HEK293 (cell line): ENCODE data around the gene GREB1L.

ENCODE experiments used
- CTCF ChIA-PET: fragments of 350-600 bp; formaldehyde crosslinking; extraction: SDS; loops from one replicate; lab custom pipeline; 2021; ENCODE audit warnings: antibody characterized with exemption; lab: Yijun Ruan, JAX
- POLR2A ChIA-PET: fragments of 300-600 bp; formaldehyde crosslinking; extraction: SDS; loops from one replicate; lab custom pipeline; 2020; ENCODE audit warnings: antibody characterized with exemption, inconsistent platforms; lab: Yijun Ruan, JAX
- H3K27ac ChIP-seq: fragments of 200-500 bp; sonication (Bioruptor generic); 2 replicates; pipeline ENCODE4 v1.5.1; 2014; ENCODE audit warnings: low read depth, low read length, control low read depth, inconsistent platforms; ENCODE audit errors: extremely low read depth
- H3K36me3 ChIP-seq, 2 experiments: fragments of 200-500 bp in 1 of 2; sonication (Bioruptor generic) in 1 of 2; 1 replicate in 1 of 2; 2 replicates in 1 of 2; pipeline ENCODE4 v1.5.1; 2014 to 2017; ENCODE audit warnings: inconsistent platforms in 2 of 2, low read length in 2 of 2; ENCODE audit not compliant: control insufficient read depth in 2 of 2, insufficient read depth in 1 of 2
- H3K4me1 ChIP-seq: fragments of 200-500 bp; sonication (Bioruptor generic); 2 replicates; pipeline ENCODE4 v1.5.1; 2014; ENCODE audit warnings: mild to moderate bottlenecking, low read length, inconsistent platforms; ENCODE audit not compliant: control insufficient read depth, insufficient read depth
- H3K4me3 ChIP-seq: 2 replicates; pipeline ENCODE4 v1.5.1; 2011; ENCODE audit warnings: low read depth, mild to moderate bottlenecking, control low read depth, low read length, moderate library complexity
- H3K9me3 ChIP-seq: fragments of 200-500 bp; sonication (Bioruptor generic); 2 replicates; pipeline ENCODE4 v1.5.1; 2014; ENCODE audit warnings: low read depth, low read length, inconsistent platforms; ENCODE audit not compliant: control insufficient read depth, insufficient read depth
- ATF2 ChIP-seq: fragments of 450-650 bp; formaldehyde crosslinking; IDR thresholded peaks from 2 replicates; pipeline ENCODE4 v1.5.1; 2016; ENCODE audit warnings: missing biosample characterization, missing genetic modification characterization, low read depth
- GLIS1 ChIP-seq: fragments of 450-650 bp; formaldehyde crosslinking; IDR thresholded peaks from 2 replicates; pipeline ENCODE4 v1.5.1; 2016; ENCODE audit warnings: missing biosample characterization, missing genetic modification characterization
- HOXA7 ChIP-seq: sonication (generic); formaldehyde crosslinking; IDR thresholded peaks from 2 replicates; pipeline ENCODE4 v1.8.1; 2022; ENCODE audit warnings: missing genetic modification reagents, borderline replicate concordance
- MEIS1 ChIP-seq: sonication (generic); formaldehyde crosslinking; IDR thresholded peaks from 2 replicates; pipeline ENCODE4 v1.8.1; 2022; ENCODE audit warnings: missing genetic modification reagents, mild to moderate bottlenecking, borderline replicate concordance
- PRDM10 ChIP-seq: fragments of 450-650 bp; formaldehyde crosslinking; IDR thresholded peaks from 2 replicates; pipeline ENCODE4 v1.5.1; 2016; ENCODE audit warnings: missing biosample characterization, missing genetic modification characterization
- TRIM28 ChIP-seq: IDR thresholded peaks from 2 replicates; pipeline ENCODE4 v1.6.1; 2011; ENCODE audit warnings: low read length, control low read depth, borderline replicate concordance
- ZBTB1 ChIP-seq: fragments of 450-650 bp; formaldehyde crosslinking; IDR thresholded peaks from 2 replicates; pipeline ENCODE4 v1.5.1; 2016; ENCODE audit warnings: missing biosample characterization, missing genetic modification characterization
- ZNF133 ChIP-seq: fragments of 450-650 bp; formaldehyde crosslinking; IDR thresholded peaks from 2 replicates; pipeline ENCODE4 v1.5.1; 2016; ENCODE audit warnings: missing biosample characterization, missing genetic modification characterization
- ZNF248 ChIP-seq: fragments of 450-650 bp; formaldehyde crosslinking; IDR thresholded peaks from 2 replicates; pipeline ENCODE4 v1.5.1; 2017; ENCODE audit warnings: missing biosample characterization, missing genetic modification characterization
- ZNF274 ChIP-seq, 2 experiments: fragments of 200-500 bp in 1 of 2; fragments of 450-650 bp in 1 of 2; sonication (Bioruptor generic) in 1 of 2; formaldehyde crosslinking in 1 of 2; IDR thresholded peaks; 2 replicates each; pipeline versions ENCODE4 v1.5.1 to v1.6.1; 2014 to 2016; ENCODE audit warnings: borderline replicate concordance in 1 of 2, inconsistent platforms in 1 of 2, low read length in 1 of 2, missing biosample characterization in 1 of 2, missing genetic modification characterization in 1 of 2
- ZNF549 ChIP-seq: fragments of 450-650 bp; IDR thresholded peaks from 2 replicates; pipeline ENCODE4 v1.5.1; 2018; ENCODE audit warnings: missing biosample characterization, missing genetic modification characterization, mild to moderate bottlenecking, inconsistent platforms, moderate library complexity
- TF ChIP-seq, protein P1 (sequence below): fragments of 450-650 bp; formaldehyde crosslinking; IDR thresholded peaks from 2 replicates; pipeline ENCODE4 v1.5.1; 2017; ENCODE audit warnings: missing biosample characterization, missing genetic modification characterization
- TF ChIP-seq, protein P2 (sequence below): fragments of 450-650 bp; formaldehyde crosslinking; IDR thresholded peaks from 2 replicates; pipeline ENCODE4 v1.5.1; 2016; ENCODE audit warnings: missing biosample characterization, missing genetic modification characterization
- TF ChIP-seq, protein P3 (sequence below): fragments of 450-650 bp; formaldehyde crosslinking; IDR thresholded peaks from 2 replicates; pipeline ENCODE4 v1.5.1; 2016; ENCODE audit warnings: missing biosample characterization, missing genetic modification characterization

GREB1L gene

GRCh38 chr18:21363348-21363747, 121.3 kb downstream of the GREB1L start:
- H3K4me1 ChIP-seq = peaks cover 41% of the 10 kb centered on the region
- ChIA-PET POLR2A (no interaction called here), CTCF (interaction anchor here (0.7 kb wide), 1 partner anchor 20 kb away, joined by 3 read pairs; no protein-coding TSS in a partner anchor)

More at GRCh38 chr18:21363348-21363747, 121.3 kb downstream of the GREB1L start:
- Histone ChIP-seq H3K4me3 (no peak overlapping the region), H3K9me3 (no peaks in the 10 kb centered on the region)
- TF ChIP-seq ZNF248 (tag by site-specific recombination) (no peak), ZNF274 (IDR thresholded peaks at IDR 0.05; ENCODE audit: low read length) (no peak), ZNF274 (tag by site-specific recombination; IDR thresholded peaks at IDR 0.05; ENCODE audit: borderline replicate concordance) (no peak), ZNF549 (tag by site-specific recombination) (no peak), ZBTB1 (tag by site-specific recombination) (no peak), HOXA7 (CRISPR knock-in tag) (no peak), ATF2 (tag by site-specific recombination) (no peak), PRDM10 (tag by site-specific recombination) (0 out of 2 replicates have a peak, but pooled peaks have one; percentile 22), TRIM28 (peak; percentile 79; the same call in 1 of the 2 replicates), ZNF133 (tag by site-specific recombination) (no peak), GLIS1 (peak; percentile 45; the same call in 1 of the 2 replicates), MEIS1 (no peak)
- TF ChIP-seq, protein P1, sequence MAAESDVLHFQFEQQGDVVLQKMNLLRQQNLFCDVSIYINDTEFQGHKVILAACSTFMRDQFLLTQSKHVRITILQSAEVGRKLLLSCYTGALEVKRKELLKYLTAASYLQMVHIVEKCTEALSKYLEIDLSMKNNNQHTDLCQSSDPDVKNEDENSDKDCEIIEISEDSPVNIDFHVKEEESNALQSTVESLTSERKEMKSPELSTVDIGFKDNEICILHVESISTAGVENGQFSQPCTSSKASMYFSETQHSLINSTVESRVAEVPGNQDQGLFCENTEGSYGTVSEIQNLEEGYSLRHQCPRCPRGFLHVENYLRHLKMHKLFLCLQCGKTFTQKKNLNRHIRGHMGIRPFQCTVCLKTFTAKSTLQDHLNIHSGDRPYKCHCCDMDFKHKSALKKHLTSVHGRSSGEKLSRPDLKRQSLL = no peak
- TF ChIP-seq, protein P2, sequence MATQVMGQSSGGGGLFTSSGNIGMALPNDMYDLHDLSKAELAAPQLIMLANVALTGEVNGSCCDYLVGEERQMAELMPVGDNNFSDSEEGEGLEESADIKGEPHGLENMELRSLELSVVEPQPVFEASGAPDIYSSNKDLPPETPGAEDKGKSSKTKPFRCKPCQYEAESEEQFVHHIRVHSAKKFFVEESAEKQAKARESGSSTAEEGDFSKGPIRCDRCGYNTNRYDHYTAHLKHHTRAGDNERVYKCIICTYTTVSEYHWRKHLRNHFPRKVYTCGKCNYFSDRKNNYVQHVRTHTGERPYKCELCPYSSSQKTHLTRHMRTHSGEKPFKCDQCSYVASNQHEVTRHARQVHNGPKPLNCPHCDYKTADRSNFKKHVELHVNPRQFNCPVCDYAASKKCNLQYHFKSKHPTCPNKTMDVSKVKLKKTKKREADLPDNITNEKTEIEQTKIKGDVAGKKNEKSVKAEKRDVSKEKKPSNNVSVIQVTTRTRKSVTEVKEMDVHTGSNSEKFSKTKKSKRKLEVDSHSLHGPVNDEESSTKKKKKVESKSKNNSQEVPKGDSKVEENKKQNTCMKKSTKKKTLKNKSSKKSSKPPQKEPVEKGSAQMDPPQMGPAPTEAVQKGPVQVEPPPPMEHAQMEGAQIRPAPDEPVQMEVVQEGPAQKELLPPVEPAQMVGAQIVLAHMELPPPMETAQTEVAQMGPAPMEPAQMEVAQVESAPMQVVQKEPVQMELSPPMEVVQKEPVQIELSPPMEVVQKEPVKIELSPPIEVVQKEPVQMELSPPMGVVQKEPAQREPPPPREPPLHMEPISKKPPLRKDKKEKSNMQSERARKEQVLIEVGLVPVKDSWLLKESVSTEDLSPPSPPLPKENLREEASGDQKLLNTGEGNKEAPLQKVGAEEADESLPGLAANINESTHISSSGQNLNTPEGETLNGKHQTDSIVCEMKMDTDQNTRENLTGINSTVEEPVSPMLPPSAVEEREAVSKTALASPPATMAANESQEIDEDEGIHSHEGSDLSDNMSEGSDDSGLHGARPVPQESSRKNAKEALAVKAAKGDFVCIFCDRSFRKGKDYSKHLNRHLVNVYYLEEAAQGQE = no peak
- TF ChIP-seq, protein P3, sequence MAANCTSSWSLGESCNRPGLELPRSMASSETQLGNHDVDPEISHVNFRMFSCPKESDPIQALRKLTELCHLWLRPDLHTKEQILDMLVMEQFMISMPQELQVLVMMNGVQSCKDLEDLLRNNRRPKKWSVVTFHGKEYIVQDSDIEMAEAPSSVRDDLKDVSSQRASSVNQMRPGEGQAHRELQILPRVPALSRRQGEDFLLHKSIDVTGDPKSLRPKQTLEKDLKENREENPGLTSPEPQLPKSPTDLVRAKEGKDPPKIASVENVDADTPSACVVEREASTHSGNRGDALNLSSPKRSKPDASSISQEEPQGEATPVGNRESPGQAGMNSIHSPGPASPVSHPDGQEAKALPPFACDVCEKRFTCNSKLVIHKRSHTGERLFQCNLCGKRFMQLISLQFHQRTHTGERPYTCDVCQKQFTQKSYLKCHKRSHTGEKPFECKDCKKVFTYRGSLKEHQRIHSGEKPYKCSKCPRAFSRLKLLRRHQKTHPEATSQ (tag by site-specific recombination) = no peak
- TF ChIP-seq, all 188 proteins: peak for 3
- Histone ChIP-seq H3K36me3 (no peaks in the 10 kb centered on the region), H3K27ac (0 out of 2 replicates have a peak overlapping the region, but pooled peaks have one; percentile 19)
